A549 (cell line): Measurements from ENCODE around the gene GRK5. TPM values are rescaled to one million over a fixed set of nuclear protein-coding genes. Genes with fewer than 3 reads are reported as not detected.

Experiments
- ATAC-seq, 2 experiments: fragments of 200-7000 bp in 1 of 2; fragments of >200 bp in 1 of 2; cut with Nextera tagmentation in 1 of 2; cut with Tn5 transposase in 1 of 2; 3 replicates each; pipeline versions ENCODE4 v1.8.0 to v1.9.1; 2018 to 2020; ENCODE audit warnings: mild to moderate bottlenecking in 1 of 2, moderate library complexity in 1 of 2
- CTCF ChIA-PET: fragments of 300-600 bp; sonication (Branson Sonifier 250); formaldehyde crosslinking; extraction: SDS; loops from one replicate; lab custom pipeline; 2021; ENCODE audit warnings: antibody characterized with exemption, inconsistent platforms; lab: Yijun Ruan, JAX
- POLR2A ChIA-PET: fragments of 350-600 bp; formaldehyde crosslinking; extraction: SDS; loops from one replicate; lab custom pipeline; 2021; ENCODE audit warnings: antibody characterized with exemption, inconsistent platforms; lab: Yijun Ruan, JAX
- DNase-seq, 2 experiments: peaks; one replicate each; pipeline versions ENCODE4 v3.0.0 to v3.0.0-alpha.2; 2011 to 2016; ENCODE audit warnings: low read depth in 1 of 2, low spot score in 1 of 2
- FAIRE-seq: peaks from 2 replicates; lab custom pipeline; 2011; peaks lifted over from hg19 to GRCh38; lab: Jason Lieb, UNC
- H3K27ac ChIP-seq, 2 experiments: fragments of >200 bp; sonication (Bioruptor Twin); formaldehyde crosslinking; 3 replicates each; pipeline ENCODE4 v1.5.1; 2016 to 2017
- H3K4me1 ChIP-seq: fragments of >200 bp; sonication (Bioruptor Twin); formaldehyde crosslinking; 3 replicates; pipeline ENCODE4 v1.6.1; 2016
- H3K4me2 ChIP-seq: fragments of >200 bp; sonication (Bioruptor Twin); formaldehyde crosslinking; 3 replicates; pipeline ENCODE4 v1.6.1; 2016
- H3K4me3 ChIP-seq: fragments of >200 bp; sonication (Bioruptor Twin); formaldehyde crosslinking; 3 replicates; pipeline ENCODE4 v1.5.1; 2016
- H3K9me3 ChIP-seq: fragments of >200 bp; sonication (Bioruptor Twin); formaldehyde crosslinking; 3 replicates; pipeline ENCODE4 v1.6.1; 2016
- CBX2 ChIP-seq: fragments of 200-600 bp; sonication (generic); IDR thresholded peaks from 2 replicates; pipeline ENCODE4 v1.6.1; 2016; ENCODE audit warnings: low read depth, mild to moderate bottlenecking, borderline replicate concordance
- CBX8 ChIP-seq: fragments of 200-600 bp; sonication (generic); IDR thresholded peaks from 2 replicates; pipeline ENCODE4 v1.6.1; 2016
- CHD4 ChIP-seq: fragments of 200-600 bp; sonication (generic); IDR thresholded peaks from 2 replicates; pipeline ENCODE4 v1.6.1; 2016; ENCODE audit warnings: antibody characterized with exemption, mild to moderate bottlenecking, borderline replicate concordance
- EHMT2 ChIP-seq: fragments of 200-600 bp; sonication (generic); IDR thresholded peaks from 2 replicates; pipeline ENCODE4 v1.6.1; 2016; ENCODE audit warnings: antibody characterized with exemption, low read depth, mild to moderate bottlenecking, moderate library complexity
- EP300 ChIP-seq, 2 experiments: fragments of >200 bp; sonication (Bioruptor Twin); formaldehyde crosslinking; IDR thresholded peaks; 2 replicates in 1 of 2; 3 replicates in 1 of 2; pipeline ENCODE4 v1.6.1; 2016 to 2017
- FOSB ChIP-seq: fragments of 250-450 bp; sonication (Bioruptor Pico); IDR thresholded peaks from 2 replicates; pipeline ENCODE4 v1.5.0; 2020; ENCODE audit warnings: mild to moderate bottlenecking, moderate library complexity
- HEYL ChIP-seq: fragments of 250-450 bp; sonication (Bioruptor Pico); IDR thresholded peaks from 2 replicates; pipeline ENCODE4 v1.8.0; 2021; ENCODE audit warnings: mild to moderate bottlenecking, moderate library complexity
- HOXA7 ChIP-seq: fragments of 250-450 bp; sonication (Bioruptor Pico); IDR thresholded peaks from 2 replicates; pipeline ENCODE4 v1.5.0; 2020; ENCODE audit warnings: mild to moderate bottlenecking, moderate library complexity
- HOXB13 ChIP-seq: fragments of 250-450 bp; sonication (Bioruptor Pico); IDR thresholded peaks from 2 replicates; pipeline ENCODE4 v1.5.0; 2020; ENCODE audit warnings: low read depth, mild to moderate bottlenecking, moderate library complexity
- HOXB5 ChIP-seq: fragments of 250-450 bp; sonication (Bioruptor Pico); IDR thresholded peaks from 2 replicates; pipeline ENCODE4 v1.5.0; 2020; ENCODE audit warnings: mild to moderate bottlenecking, moderate library complexity
- JUN ChIP-seq, 2 experiments: fragments of >200 bp; sonication (Bioruptor Twin); formaldehyde crosslinking; IDR thresholded peaks; 2 replicates in 1 of 2; 3 replicates in 1 of 2; pipeline ENCODE4 v1.6.1; 2016 to 2017
- KDM1A ChIP-seq: fragments of 200-600 bp; sonication (generic); IDR thresholded peaks from 2 replicates; pipeline ENCODE4 v1.6.1; 2016; ENCODE audit warnings: low read depth, mild to moderate bottlenecking
- MYC ChIP-seq: IDR thresholded peaks from 2 replicates; pipeline ENCODE4 v1.6.1; 2012; ENCODE audit warnings: mild to moderate bottlenecking, inconsistent platforms, low read length, improper control_type of control experiment, borderline replicate concordance
- PHF8 ChIP-seq: fragments of 200-600 bp; sonication (generic); IDR thresholded peaks from 2 replicates; pipeline ENCODE4 v1.6.1; 2016; ENCODE audit warnings: low read depth, mild to moderate bottlenecking, antibody characterized with exemption, moderate library complexity, borderline replicate concordance
- RNF2 ChIP-seq: fragments of 200-600 bp; sonication (generic); IDR thresholded peaks from 2 replicates; pipeline ENCODE4 v1.6.1; 2016; ENCODE audit warnings: low read depth, mild to moderate bottlenecking, antibody characterized with exemption, moderate library complexity, borderline replicate concordance
- TFCP2L1 ChIP-seq: fragments of 250-450 bp; sonication (Bioruptor Pico); IDR thresholded peaks from 2 replicates; pipeline ENCODE4 v1.5.0; 2021; ENCODE audit warnings: mild to moderate bottlenecking
- ZFP36 ChIP-seq: fragments of 450-650 bp; IDR thresholded peaks from 2 replicates; pipeline ENCODE4 v1.6.1; 2014; ENCODE audit warnings: borderline replicate concordance; ENCODE audit not compliant: partially characterized antibody
- WGBS: methylation state at CpG from one replicate; pipeline ENCODE4 v1.1.6; 2017; ENCODE audit errors: missing lambda C conversion rate; 5-methylcytosine and 5-hydroxymethylcytosine counted together
- polyA plus RNA-seq, 4 experiments: library from polyadenylated mRNA; depleted of rRNA in 3 of 4; stranded (reverse); fragments of >200 nt; fragmentation: RNase III in 1 of 4; extraction: RNeasy Plus Mini Kit Qiagen cat#74134 plus additional on column Dnase treatment in 1 of 4; gene quantifications; 2 replicates in 3 of 4; 3 replicates in 1 of 4; pipeline ENCODE4 v1.2.3, GENCODE V29; 2011 to 2017
- TF ChIP-seq, protein P1 (sequence below): IDR thresholded peaks from 2 replicates; pipeline ENCODE4 v1.6.1; 2012; ENCODE audit warnings: low read depth, borderline replicate concordance
- TF ChIP-seq, protein P2 (sequence below): fragments of 250-450 bp; sonication (Bioruptor Pico); IDR thresholded peaks from 2 replicates; pipeline ENCODE4 v1.5.0; 2020; ENCODE audit warnings: low read depth, mild to moderate bottlenecking, moderate library complexity
- TF ChIP-seq, protein P3 (sequence below): fragments of >200 bp; sonication (Bioruptor Twin); formaldehyde crosslinking; IDR thresholded peaks from 3 replicates; pipeline ENCODE4 v1.6.1; 2016
- TF ChIP-seq, protein P4 (sequence below): IDR thresholded peaks from 2 replicates; pipeline ENCODE4 v1.6.1; 2012
- TF ChIP-seq, protein P5 (sequence below): fragments of 150-350 bp; IDR thresholded peaks from 2 replicates; pipeline ENCODE4 v1.6.1; 2014; ENCODE audit warnings: low read depth, mild to moderate bottlenecking, low read length
- TF ChIP-seq, protein P6 (sequence below): fragments of 200-600 bp; sonication (generic); IDR thresholded peaks from 2 replicates; pipeline ENCODE4 v1.6.1; 2016; ENCODE audit warnings: antibody characterized with exemption, mild to moderate bottlenecking, moderate library complexity

GRK5 gene
- polyA plus RNA-seq, 2 of the 4 experiments (the other 2 are of a cell fraction): 5.0 to 7.9 TPM

DNA sequence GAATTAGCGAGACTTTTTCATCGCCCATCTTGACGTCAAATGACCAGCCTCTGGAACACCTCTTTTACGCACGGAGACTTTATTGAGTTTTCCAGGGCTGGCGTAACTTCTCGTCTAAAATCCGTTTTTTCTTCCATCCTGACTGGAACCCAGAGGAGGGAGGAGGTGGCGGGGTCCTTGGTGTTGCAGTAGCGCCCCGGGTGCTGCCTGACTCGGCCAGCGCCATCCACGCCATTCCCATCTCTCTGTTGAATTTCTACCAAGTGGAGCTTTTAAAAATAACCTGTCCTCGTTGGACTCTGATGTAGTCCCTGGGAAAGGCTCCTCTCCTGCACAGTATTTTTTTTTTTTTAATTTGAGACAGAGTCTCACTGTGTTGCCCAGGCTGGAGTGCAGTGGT is 179.3 kb downstream of the GRK5 start:
- no peak for ATAC-seq
- H3K4me1 ChIP-seq: no peaks in the 10 kb centered on the region
- DNase-seq: no peak
- FAIRE-seq: no peak
- TF ChIP-seq KDM1A (no peak), RNF2 (no peak), CBX2 (no peak), HOXB13 (no peak), PHF8 (no peak), HOXA7 (CRISPR knock-in tag) (no peak), EHMT2 (no peak), EP300 (IDR thresholded peaks at IDR 0.05) (no peak), MYC (no peak), FOSB (CRISPR knock-in tag) (no peak), CHD4 (no peak), CBX8 (no peak), ZFP36 (no peak), HOXB5 (CRISPR knock-in tag) (no peak)
- TF ChIP-seq, protein P1, sequence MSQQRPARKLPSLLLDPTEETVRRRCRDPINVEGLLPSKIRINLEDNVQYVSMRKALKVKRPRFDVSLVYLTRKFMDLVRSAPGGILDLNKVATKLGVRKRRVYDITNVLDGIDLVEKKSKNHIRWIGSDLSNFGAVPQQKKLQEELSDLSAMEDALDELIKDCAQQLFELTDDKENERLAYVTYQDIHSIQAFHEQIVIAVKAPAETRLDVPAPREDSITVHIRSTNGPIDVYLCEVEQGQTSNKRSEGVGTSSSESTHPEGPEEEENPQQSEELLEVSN: no peak
- TF ChIP-seq, protein P2, sequence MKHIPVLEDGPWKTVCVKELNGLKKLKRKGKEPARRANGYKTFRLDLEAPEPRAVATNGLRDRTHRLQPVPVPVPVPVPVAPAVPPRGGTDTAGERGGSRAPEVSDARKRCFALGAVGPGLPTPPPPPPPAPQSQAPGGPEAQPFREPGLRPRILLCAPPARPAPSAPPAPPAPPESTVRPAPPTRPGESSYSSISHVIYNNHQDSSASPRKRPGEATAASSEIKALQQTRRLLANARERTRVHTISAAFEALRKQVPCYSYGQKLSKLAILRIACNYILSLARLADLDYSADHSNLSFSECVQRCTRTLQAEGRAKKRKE (CRISPR knock-in tag): no peak
- ChIA-PET POLR2A (no interaction called here), CTCF (interaction anchor here (0.9 to 1.1 kb wide), 5 partner anchors 12 to 116 kb away, joined by 3 to 5 read pairs (median 3); no protein-coding TSS in a partner anchor)
- 90% methylated on average over 15 of the region's 15 CpGs for WGBS
- no peak overlapping the region for H3K4me3 ChIP-seq
- no peak overlapping the region for H3K4me2 ChIP-seq
- H3K27ac ChIP-seq: no peak overlapping the region
- H3K9me3 ChIP-seq: no peaks in the 10 kb centered on the region

DNA sequence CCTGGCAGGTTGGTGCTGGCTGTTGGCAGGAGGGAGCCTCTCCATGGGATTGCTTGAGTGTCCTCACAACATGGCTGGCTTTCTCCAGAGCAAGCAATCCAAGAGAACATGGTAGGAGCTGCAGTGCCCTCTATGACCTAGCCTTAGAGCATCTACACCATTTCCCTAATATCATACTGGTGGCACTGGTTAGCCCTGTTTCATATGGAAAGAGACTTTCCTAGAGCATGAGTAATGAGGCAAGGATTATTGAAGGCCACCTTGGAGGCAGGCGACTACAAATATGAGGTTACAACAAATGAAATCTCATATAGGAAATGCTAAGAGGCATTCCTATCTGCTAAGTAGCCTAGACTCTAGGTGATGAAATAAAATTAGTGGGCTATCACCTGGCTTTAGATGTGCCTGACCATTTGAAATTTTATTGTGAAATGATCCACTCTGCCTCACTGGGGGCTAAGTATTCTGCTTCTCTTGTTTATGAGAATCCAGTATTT is 181.5 kb downstream of the GRK5 start:
- FAIRE-seq (no peak), DNase-seq (no peak), ATAC-seq (no peak)
- H3K9me3 ChIP-seq: no peaks in the 10 kb centered on the region
- H3K4me1 ChIP-seq: no peaks in the 10 kb centered on the region
- H3K4me2 ChIP-seq: no peak overlapping the region
- no peak overlapping the region for H3K4me3 ChIP-seq
- 97% methylated on average over 1 of the region's 1 CpG for WGBS
- TF ChIP-seq, protein P3, sequence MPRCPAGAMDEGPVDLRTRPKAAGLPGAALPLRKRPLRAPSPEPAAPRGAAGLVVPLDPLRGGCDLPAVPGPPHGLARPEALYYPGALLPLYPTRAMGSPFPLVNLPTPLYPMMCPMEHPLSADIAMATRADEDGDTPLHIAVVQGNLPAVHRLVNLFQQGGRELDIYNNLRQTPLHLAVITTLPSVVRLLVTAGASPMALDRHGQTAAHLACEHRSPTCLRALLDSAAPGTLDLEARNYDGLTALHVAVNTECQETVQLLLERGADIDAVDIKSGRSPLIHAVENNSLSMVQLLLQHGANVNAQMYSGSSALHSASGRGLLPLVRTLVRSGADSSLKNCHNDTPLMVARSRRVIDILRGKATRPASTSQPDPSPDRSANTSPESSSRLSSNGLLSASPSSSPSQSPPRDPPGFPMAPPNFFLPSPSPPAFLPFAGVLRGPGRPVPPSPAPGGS: no peak
- no peak for TF ChIP-seq JUN (IDR thresholded peaks at IDR 0.05)
- no peak for TF ChIP-seq EP300 (IDR thresholded peaks at IDR 0.05)
- TF ChIP-seq, protein P4, sequence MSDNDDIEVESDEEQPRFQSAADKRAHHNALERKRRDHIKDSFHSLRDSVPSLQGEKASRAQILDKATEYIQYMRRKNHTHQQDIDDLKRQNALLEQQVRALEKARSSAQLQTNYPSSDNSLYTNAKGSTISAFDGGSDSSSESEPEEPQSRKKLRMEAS: no peak
- no peak for TF ChIP-seq CBX2
- no peak for TF ChIP-seq HEYL (CRISPR knock-in tag)
- TF ChIP-seq KDM1A: no peak
- TF ChIP-seq MYC: no peak
- TF ChIP-seq TFCP2L1: no peak
- TF ChIP-seq, protein P5, sequence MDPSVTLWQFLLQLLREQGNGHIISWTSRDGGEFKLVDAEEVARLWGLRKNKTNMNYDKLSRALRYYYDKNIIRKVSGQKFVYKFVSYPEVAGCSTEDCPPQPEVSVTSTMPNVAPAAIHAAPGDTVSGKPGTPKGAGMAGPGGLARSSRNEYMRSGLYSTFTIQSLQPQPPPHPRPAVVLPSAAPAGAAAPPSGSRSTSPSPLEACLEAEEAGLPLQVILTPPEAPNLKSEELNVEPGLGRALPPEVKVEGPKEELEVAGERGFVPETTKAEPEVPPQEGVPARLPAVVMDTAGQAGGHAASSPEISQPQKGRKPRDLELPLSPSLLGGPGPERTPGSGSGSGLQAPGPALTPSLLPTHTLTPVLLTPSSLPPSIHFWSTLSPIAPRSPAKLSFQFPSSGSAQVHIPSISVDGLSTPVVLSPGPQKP: no peak
- TF ChIP-seq, protein P6, sequence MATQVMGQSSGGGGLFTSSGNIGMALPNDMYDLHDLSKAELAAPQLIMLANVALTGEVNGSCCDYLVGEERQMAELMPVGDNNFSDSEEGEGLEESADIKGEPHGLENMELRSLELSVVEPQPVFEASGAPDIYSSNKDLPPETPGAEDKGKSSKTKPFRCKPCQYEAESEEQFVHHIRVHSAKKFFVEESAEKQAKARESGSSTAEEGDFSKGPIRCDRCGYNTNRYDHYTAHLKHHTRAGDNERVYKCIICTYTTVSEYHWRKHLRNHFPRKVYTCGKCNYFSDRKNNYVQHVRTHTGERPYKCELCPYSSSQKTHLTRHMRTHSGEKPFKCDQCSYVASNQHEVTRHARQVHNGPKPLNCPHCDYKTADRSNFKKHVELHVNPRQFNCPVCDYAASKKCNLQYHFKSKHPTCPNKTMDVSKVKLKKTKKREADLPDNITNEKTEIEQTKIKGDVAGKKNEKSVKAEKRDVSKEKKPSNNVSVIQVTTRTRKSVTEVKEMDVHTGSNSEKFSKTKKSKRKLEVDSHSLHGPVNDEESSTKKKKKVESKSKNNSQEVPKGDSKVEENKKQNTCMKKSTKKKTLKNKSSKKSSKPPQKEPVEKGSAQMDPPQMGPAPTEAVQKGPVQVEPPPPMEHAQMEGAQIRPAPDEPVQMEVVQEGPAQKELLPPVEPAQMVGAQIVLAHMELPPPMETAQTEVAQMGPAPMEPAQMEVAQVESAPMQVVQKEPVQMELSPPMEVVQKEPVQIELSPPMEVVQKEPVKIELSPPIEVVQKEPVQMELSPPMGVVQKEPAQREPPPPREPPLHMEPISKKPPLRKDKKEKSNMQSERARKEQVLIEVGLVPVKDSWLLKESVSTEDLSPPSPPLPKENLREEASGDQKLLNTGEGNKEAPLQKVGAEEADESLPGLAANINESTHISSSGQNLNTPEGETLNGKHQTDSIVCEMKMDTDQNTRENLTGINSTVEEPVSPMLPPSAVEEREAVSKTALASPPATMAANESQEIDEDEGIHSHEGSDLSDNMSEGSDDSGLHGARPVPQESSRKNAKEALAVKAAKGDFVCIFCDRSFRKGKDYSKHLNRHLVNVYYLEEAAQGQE: no peak
- TF ChIP-seq, all 56 proteins: peak for 0
- POLR2A ChIA-PET: no interaction called here
- CTCF ChIA-PET: interaction anchor here (1.1 to 1.5 kb wide), 3 partner anchors 12 to 182 kb away, joined by 4 to 6 read pairs (median 4); partner anchors contain the start of gene GRK5
- no peak overlapping the region for H3K27ac ChIP-seq
